ENCODE measurements around the gene COL9A1. TPM values are rescaled to one million over a fixed set of nuclear protein-coding genes. Genes with fewer than 3 reads are reported as not detected.

The COL9A1 gene
- total and polyA plus RNA-seq, 11 donors, result 0.09 to 1.7 (median 0.37) TPM; not detected in 2

- Histone ChIP-seq H3K27me3 (no peaks in the 10 kb centered on the region), H3K4me1 (no peaks in the 10 kb centered on the region), H3K36me3 (no peaks in the 10 kb centered on the region), H3K27ac (no peak overlapping the region), H3K4me3 (no peak overlapping the region), H3K9me3 (no peaks in the 10 kb centered on the region)
- ATAC-seq (no peak), DNase-seq (no peak)
- WGBS, 4 donors, result 35 to 70% (median 66%) methylated on average over 2 of the region's 2 CpGs
- TF ChIP-seq CTCF (IDR thresholded peaks at IDR 0.05), result no peak
- TF ChIP-seq POLR2A (IDR thresholded peaks at IDR 0.05), result no peak
- intact Hi-C loops (cut with DNase I), result no loop called here
Measured at GRCh38 chr6:70266142-70266541, 36.7 kb downstream of the COL9A1 start.

GRCh38 chr6:70264306-70264705 lies 38.6 kb downstream of the COL9A1 start:
- Histone ChIP-seq H3K9me3 (no peaks in the 10 kb centered on the region), H3K4me3 (no peak overlapping the region), H3K4me1 (no peaks in the 10 kb centered on the region), H3K27ac (no peak overlapping the region), H3K27me3 (no peaks in the 10 kb centered on the region), H3K36me3 (no peaks in the 10 kb centered on the region)
- DNase-seq, result no peak
- ATAC-seq, result no peak
- no peak for TF ChIP-seq CTCF (IDR thresholded peaks at IDR 0.05)
- TF ChIP-seq POLR2A (IDR thresholded peaks at IDR 0.05), result no peak
- intact Hi-C loops (cut with DNase I), result no loop called here

- TF ChIP-seq POLR2A (IDR thresholded peaks at IDR 0.05), result no peak
- no peak for TF ChIP-seq CTCF (IDR thresholded peaks at IDR 0.05)
- Histone ChIP-seq H3K27ac (no peak overlapping the region), H3K36me3 (no peaks in the 10 kb centered on the region), H3K9me3 (no peaks in the 10 kb centered on the region), H3K27me3 (no peaks in the 10 kb centered on the region), H3K4me1 (peaks cover 0 to 3% (median 0%) of the 10 kb centered on the region in 12 donors), H3K4me3 (no peak overlapping the region)
- no peak for ATAC-seq
- DNase-seq, result no peak
- WGBS, 4 donors, result 40 to 64% (median 47%) methylated on average over 1 of the region's 1 CpG
- intact Hi-C loops (cut with DNase I), result no loop called here
Measured at GRCh38 chr6:70258483-70258882, 44.4 kb downstream of the COL9A1 start.

- no peak for DNase-seq
- intact Hi-C loops (cut with DNase I), result no loop called here
Measured at GRCh38 chr6:70257768-70258273, 45.1 kb downstream of the COL9A1 start.

More at GRCh38 chr6:70257768-70258273, 45.1 kb downstream of the COL9A1 start:
- peaks cover 0 to 3% (median 0%) of the 10 kb centered on the region in 12 donors for H3K4me1 ChIP-seq
- H3K4me3 ChIP-seq, result no peak overlapping the region
- no peak for ATAC-seq
- H3K27ac ChIP-seq, result no peak overlapping the region
- no peaks in the 10 kb centered on the region for H3K9me3 ChIP-seq
- no peaks in the 10 kb centered on the region for H3K36me3 ChIP-seq
- 82 to 88% (median 85%) methylated on average over 2 of the region's 2 CpGs for WGBS, 4 donors
- TF ChIP-seq POLR2A (IDR thresholded peaks at IDR 0.05) (no peak), CTCF (IDR thresholded peaks at IDR 0.05) (no peak)
- no peaks in the 10 kb centered on the region for H3K27me3 ChIP-seq
